Activated naive CD8-positive, alpha-beta T cell treated with anti-CD3 and anti-CD28 coated beads, Interleukin-2, amount 10 ng/mL, durations not matched to agents 7 days and 5 days (primary cell): ENCODE results near the gene CAMK2D. TPM values are rescaled to one million over a fixed set of nuclear protein-coding genes. Genes with fewer than 3 reads are reported as not detected.

Experiments used
- ATAC-seq: fragments of 150-1000 bp; cut with Tn5 transposase; one replicate; pipeline ENCODE4 v1.10.0; 2021; ENCODE audit warnings: low read depth, moderate library complexity
- POLR2A ChIA-PET: fragments of 350-600 bp; sonication (Branson Sonifier 250); formaldehyde crosslinking; loops from one replicate; lab custom pipeline; 2021; ENCODE audit warnings: antibody characterized with exemption; lab: Charles Lee
- DNase-seq: peaks from one replicate; pipeline ENCODE4 v3.0.0; 2021
- H3K27ac Mint-ChIP-seq: one replicate; pipeline ENCODE4 v1.8.0; 2022; ENCODE audit warnings: mild to moderate bottlenecking, mixed read lengths
- H3K27me3 Mint-ChIP-seq: one replicate; pipeline ENCODE4 v1.8.0; 2022; ENCODE audit warnings: mild to moderate bottlenecking, moderate library complexity, mixed read lengths
- H3K36me3 Mint-ChIP-seq: one replicate; pipeline ENCODE4 v1.8.0; 2021; ENCODE audit warnings: mild to moderate bottlenecking, mixed read lengths
- H3K4me1 Mint-ChIP-seq: one replicate; pipeline ENCODE4 v1.8.0; 2021; ENCODE audit warnings: mixed read lengths
- H3K4me3 Mint-ChIP-seq: one replicate; pipeline ENCODE4 v1.8.0; 2022; ENCODE audit warnings: mild to moderate bottlenecking, moderate library complexity, mixed read lengths
- H3K9me3 Mint-ChIP-seq: one replicate; pipeline ENCODE4 v1.8.0; 2021; ENCODE audit warnings: mixed read lengths
- total RNA-seq, 2 experiments: library from RNA; stranded (reverse); gene quantifications; one replicate each; pipeline ENCODE4 v1.2.3, GENCODE V29; 2021

CAMK2D gene
- total RNA-seq, 2 experiments from 2014 or later, result 34.8 to 35.5 TPM

- peaks cover 6% of the 10 kb centered on the region for H3K4me1 Mint-ChIP-seq
- POLR2A ChIA-PET, result no interaction called here
- no peak overlapping the region for H3K27ac Mint-ChIP-seq
Measured at GRCh38 chr4:113442826-113443225, 318.7 kb downstream of the CAMK2D start.

GRCh38 chr4:113440371-113440770, 321.2 kb downstream of the CAMK2D start:
- no peaks in the 10 kb centered on the region for H3K27me3 Mint-ChIP-seq
- POLR2A ChIA-PET, result no interaction called here
- peaks cover 9% of the 10 kb centered on the region for H3K4me1 Mint-ChIP-seq
- no peak overlapping the region for H3K27ac Mint-ChIP-seq
- no peak for ATAC-seq
- H3K4me3 Mint-ChIP-seq, result no peak overlapping the region
- peaks cover 3% of the 10 kb centered on the region for H3K36me3 Mint-ChIP-seq
- no peak for DNase-seq
- H3K9me3 Mint-ChIP-seq, result peaks cover 3% of the 10 kb centered on the region

More at GRCh38 chr4:113442826-113443225, 318.7 kb downstream of the CAMK2D start:
- ATAC-seq, result no peak
- no peak for DNase-seq
- Mint-ChIP-seq H3K9me3 (peaks cover 2% of the 10 kb centered on the region), H3K36me3 (no peaks in the 10 kb centered on the region), H3K27me3 (no peaks in the 10 kb centered on the region), H3K4me3 (no peak overlapping the region)

- no peak for DNase-seq
- peaks cover 3% of the 10 kb centered on the region for H3K36me3 Mint-ChIP-seq
- no peak for ATAC-seq
- no peak overlapping the region for H3K4me3 Mint-ChIP-seq
- no peak overlapping the region for H3K27ac Mint-ChIP-seq
- no peaks in the 10 kb centered on the region for H3K27me3 Mint-ChIP-seq
- H3K4me1 Mint-ChIP-seq, result peaks cover 3% of the 10 kb centered on the region
- POLR2A ChIA-PET, result no interaction called here
- peaks cover 1% of the 10 kb centered on the region for H3K9me3 Mint-ChIP-seq
Measured at GRCh38 chr4:113438596-113438995, 322.9 kb downstream of the CAMK2D start.

- no peak for DNase-seq
- Mint-ChIP-seq H3K36me3 (peaks cover 3% of the 10 kb centered on the region), H3K4me3 (no peak overlapping the region), H3K4me1 (peaks cover 3% of the 10 kb centered on the region), H3K27me3 (no peaks in the 10 kb centered on the region), H3K9me3 (peaks cover 1% of the 10 kb centered on the region), H3K27ac (no peak overlapping the region)
- POLR2A ChIA-PET, result no interaction called here
- no peak for ATAC-seq
Measured at GRCh38 chr4:113437129-113437528, 324.4 kb downstream of the CAMK2D start.

GRCh38 chr4:113436360-113436759, 325.2 kb downstream of the CAMK2D start:
- Mint-ChIP-seq H3K27me3 (no peaks in the 10 kb centered on the region), H3K27ac (no peak overlapping the region), H3K4me1 (peaks cover 3% of the 10 kb centered on the region), H3K4me3 (no peak overlapping the region), H3K9me3 (peaks cover 1% of the 10 kb centered on the region), H3K36me3 (peaks cover 5% of the 10 kb centered on the region)
- POLR2A ChIA-PET, result no interaction called here
- ATAC-seq, result no peak
- DNase-seq, result no peak

- peaks cover 1% of the 10 kb centered on the region for H3K9me3 Mint-ChIP-seq
- peaks cover 3% of the 10 kb centered on the region for H3K4me1 Mint-ChIP-seq
- H3K27me3 Mint-ChIP-seq, result no peaks in the 10 kb centered on the region
- ATAC-seq, result no peak
- H3K36me3 Mint-ChIP-seq, result peaks cover 5% of the 10 kb centered on the region
- no peak overlapping the region for H3K27ac Mint-ChIP-seq
- H3K4me3 Mint-ChIP-seq, result no peak overlapping the region
- no peak for DNase-seq
- POLR2A ChIA-PET, result no interaction called here
Measured at GRCh38 chr4:113435893-113436292, 325.6 kb downstream of the CAMK2D start.

GRCh38 chr4:113434247-113434587, 327.3 kb downstream of the CAMK2D start:
- H3K27me3 Mint-ChIP-seq, result no peaks in the 10 kb centered on the region
- POLR2A ChIA-PET, result no interaction called here

GRCh38 chr4:113433536-113434246, 327.8 kb downstream of the CAMK2D start:
- Mint-ChIP-seq H3K4me1 (peaks cover 3% of the 10 kb centered on the region), H3K27me3 (no peaks in the 10 kb centered on the region), H3K27ac (no peak overlapping the region), H3K9me3 (peaks cover 4% of the 10 kb centered on the region), H3K36me3 (peaks cover 5% of the 10 kb centered on the region), H3K4me3 (no peak overlapping the region)
- no peak for DNase-seq
- no peak for ATAC-seq
- POLR2A ChIA-PET, result no interaction called here

More at GRCh38 chr4:113434247-113434587, 327.3 kb downstream of the CAMK2D start:
- Mint-ChIP-seq H3K9me3 (peaks cover 4% of the 10 kb centered on the region), H3K27ac (no peak overlapping the region), H3K4me1 (peaks cover 3% of the 10 kb centered on the region), H3K4me3 (no peak overlapping the region), H3K36me3 (peaks cover 5% of the 10 kb centered on the region)
- ATAC-seq, result no peak
- no peak for DNase-seq

- POLR2A ChIA-PET, result no interaction called here
- DNase-seq, result no peak
- peaks cover 4% of the 10 kb centered on the region for H3K9me3 Mint-ChIP-seq
- no peak for ATAC-seq
- H3K4me3 Mint-ChIP-seq, result no peak overlapping the region
- H3K36me3 Mint-ChIP-seq, result peaks cover 5% of the 10 kb centered on the region
- no peaks in the 10 kb centered on the region for H3K27me3 Mint-ChIP-seq
- H3K27ac Mint-ChIP-seq, result no peak overlapping the region
- H3K4me1 Mint-ChIP-seq, result peaks cover 3% of the 10 kb centered on the region
Measured at GRCh38 chr4:113433116-113433515, 328.4 kb downstream of the CAMK2D start.

GRCh38 chr4:113423631-113424030, 337.9 kb downstream of the CAMK2D start:
- POLR2A ChIA-PET, result no interaction called here
- Mint-ChIP-seq H3K27ac (no peak overlapping the region), H3K36me3 (no peaks in the 10 kb centered on the region), H3K27me3 (no peaks in the 10 kb centered on the region), H3K4me1 (no peaks in the 10 kb centered on the region), H3K9me3 (peaks cover 6% of the 10 kb centered on the region), H3K4me3 (no peak overlapping the region)
- no peak for ATAC-seq
- no peak for DNase-seq

GRCh38 chr4:113420938-113421337, 340.6 kb downstream of the CAMK2D start:
- DNase-seq, result no peak

GRCh38 chr4:113419631-113420030, 341.9 kb downstream of the CAMK2D start:
- no peaks in the 10 kb centered on the region for H3K4me1 Mint-ChIP-seq
- no peak overlapping the region for H3K4me3 Mint-ChIP-seq
- no peak overlapping the region for H3K27ac Mint-ChIP-seq
- peaks cover 8% of the 10 kb centered on the region for H3K27me3 Mint-ChIP-seq
- peaks cover 6% of the 10 kb centered on the region for H3K9me3 Mint-ChIP-seq
- DNase-seq (no peak), ATAC-seq (no peak)
- no peaks in the 10 kb centered on the region for H3K36me3 Mint-ChIP-seq
- POLR2A ChIA-PET, result no interaction called here

More at GRCh38 chr4:113420938-113421337, 340.6 kb downstream of the CAMK2D start:
- Mint-ChIP-seq H3K4me3 (no peak overlapping the region), H3K9me3 (peaks cover 6% of the 10 kb centered on the region), H3K27me3 (peaks cover 8% of the 10 kb centered on the region), H3K4me1 (no peaks in the 10 kb centered on the region), H3K36me3 (no peaks in the 10 kb centered on the region), H3K27ac (no peak overlapping the region)
- POLR2A ChIA-PET, result no interaction called here
- ATAC-seq, result no peak

- Mint-ChIP-seq H3K27ac (no peak overlapping the region), H3K9me3 (no peaks in the 10 kb centered on the region), H3K27me3 (peaks cover 11% of the 10 kb centered on the region), H3K4me3 (no peak overlapping the region), H3K4me1 (peaks cover 1% of the 10 kb centered on the region), H3K36me3 (no peaks in the 10 kb centered on the region)
- DNase-seq (no peak), ATAC-seq (no peak)
- POLR2A ChIA-PET, result no interaction called here
Measured at GRCh38 chr4:113411496-113411938, 350.0 kb downstream of the CAMK2D start.

- Mint-ChIP-seq H3K36me3 (no peaks in the 10 kb centered on the region), H3K9me3 (no peaks in the 10 kb centered on the region), H3K4me1 (peaks cover 1% of the 10 kb centered on the region), H3K27ac (no peak overlapping the region), H3K4me3 (no peak overlapping the region), H3K27me3 (peaks cover 13% of the 10 kb centered on the region)
- ATAC-seq (no peak), DNase-seq (no peak)
- POLR2A ChIA-PET, result no interaction called here
Measured at GRCh38 chr4:113410686-113411085, 350.9 kb downstream of the CAMK2D start.
